GM12892 (cell line): ENCODE data around the gene ZBTB16.

Experiments used
- POLR2A ChIP-seq: IDR thresholded peaks from 2 replicates; pipeline ENCODE4 v1.6.1; 2011; ENCODE audit warnings: low read depth, low read length, control low read depth
- POLR2AphosphoS5 ChIP-seq: IDR thresholded peaks from 2 replicates; pipeline ENCODE4 v1.6.1; 2011; ENCODE audit warnings: low read depth, low read length, control low read depth

DNA sequence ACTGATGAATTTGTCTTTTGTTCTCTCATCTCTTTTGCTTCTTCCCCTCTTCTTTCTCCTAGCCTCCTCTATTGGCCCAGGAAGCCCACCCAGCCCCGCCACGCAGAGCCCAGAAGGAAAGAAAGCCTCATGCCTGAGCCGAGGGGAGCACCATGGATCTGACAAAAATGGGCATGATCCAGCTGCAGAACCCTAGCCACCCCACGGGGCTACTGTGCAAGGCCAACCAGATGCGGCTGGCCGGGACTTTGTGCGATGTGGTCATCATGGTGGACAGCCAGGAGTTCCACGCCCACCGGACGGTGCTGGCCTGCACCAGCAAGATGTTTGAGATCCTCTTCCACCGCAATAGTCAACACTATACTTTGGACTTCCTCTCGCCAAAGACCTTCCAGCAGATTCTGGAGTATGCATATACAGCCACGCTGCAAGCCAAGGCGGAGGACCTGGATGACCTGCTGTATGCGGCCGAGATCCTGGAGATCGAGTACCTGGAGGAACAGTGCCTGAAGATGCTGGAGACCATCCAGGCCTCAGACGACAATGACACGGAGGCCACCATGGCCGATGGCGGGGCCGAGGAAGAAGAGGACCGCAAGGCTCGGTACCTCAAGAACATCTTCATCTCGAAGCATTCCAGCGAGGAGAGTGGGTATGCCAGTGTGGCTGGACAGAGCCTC, 3.8 kb downstream of the ZBTB16 start:
- TF ChIP-seq POLR2A, result no peak
- TF ChIP-seq POLR2AphosphoS5, result no peak
